Left ventricle myocardium superior (tissue), 1 donor: ENCODE measurements around the gene CLEC16A. TPM values are rescaled to one million over a fixed set of nuclear protein-coding genes. Genes with fewer than 3 reads are reported as not detected.

Experiments
- ATAC-seq: fragments of 200-7000 bp; cut with Tn5 transposase; one replicate; pipeline ENCODE4 v1.9.1; 2020; ENCODE audit warnings: mild to moderate bottlenecking, moderate library complexity
- DNase-seq: peaks from one replicate; pipeline ENCODE4 v3.0.0-alpha.2; 2020
- intact Hi-C: fragments of 100-400 bp; cut with micrococcal nuclease; formaldehyde crosslinking; loops from one replicate; pipeline ENCODE4 v1.11.0; 2022
- total RNA-seq: library from RNA; stranded (reverse); fragmentation: NEBNext Ultra II Directional; extraction: Animal tissue kit (Norgen Biotek cat#: 25700); gene quantifications from one replicate; pipeline ENCODE4 v1.2.1, GENCODE V29; 2021
- donor health status: DM: no; HTN: yes; CAD: no; lungs with severe emphysema.

The CLEC16A gene
- total RNA-seq, 1 donor from 2014 or later = 20.6 TPM

DNA sequence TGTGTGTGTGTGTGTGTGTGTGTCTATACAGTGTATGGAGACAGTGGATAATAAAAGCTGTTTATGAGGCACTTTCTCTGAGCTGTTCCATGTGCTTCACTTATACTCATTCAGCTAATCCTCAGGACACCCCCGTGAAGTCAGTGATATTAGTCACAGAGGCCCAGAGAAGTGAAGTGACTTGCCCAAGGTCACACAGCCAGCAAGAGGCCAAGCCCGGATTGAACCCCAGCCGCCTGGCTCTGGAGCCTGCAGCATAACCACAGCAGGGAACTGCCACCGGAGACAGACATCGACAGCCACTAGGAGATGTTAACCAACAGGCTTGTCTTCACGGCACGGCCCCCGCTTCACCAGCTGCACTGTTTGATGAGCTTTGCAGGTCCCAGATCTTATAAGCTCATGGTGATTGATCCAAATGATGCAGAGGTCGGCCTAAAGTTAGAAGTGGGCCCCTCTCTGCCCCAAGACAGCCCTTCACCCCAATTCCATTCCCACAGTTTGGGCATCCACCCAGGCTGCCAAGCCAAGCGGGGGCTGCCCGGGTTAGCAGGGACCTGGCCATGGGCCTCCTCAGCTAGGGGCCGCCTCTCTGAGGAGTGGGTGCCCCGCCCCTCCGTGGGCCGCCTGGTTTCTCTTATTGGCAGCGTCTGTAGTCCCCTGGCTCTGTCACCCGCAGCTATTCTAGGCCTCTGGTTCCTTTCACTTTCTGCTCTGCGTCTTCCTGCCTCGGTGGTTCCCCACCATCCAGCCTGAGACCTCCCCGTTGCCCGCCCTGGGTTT lies 280.7 kb downstream of the CLEC16A start:
- intact Hi-C loops = no loop called here
- ATAC-seq (peak; percentile 42), DNase-seq (peak; percentile 58)

DNA sequence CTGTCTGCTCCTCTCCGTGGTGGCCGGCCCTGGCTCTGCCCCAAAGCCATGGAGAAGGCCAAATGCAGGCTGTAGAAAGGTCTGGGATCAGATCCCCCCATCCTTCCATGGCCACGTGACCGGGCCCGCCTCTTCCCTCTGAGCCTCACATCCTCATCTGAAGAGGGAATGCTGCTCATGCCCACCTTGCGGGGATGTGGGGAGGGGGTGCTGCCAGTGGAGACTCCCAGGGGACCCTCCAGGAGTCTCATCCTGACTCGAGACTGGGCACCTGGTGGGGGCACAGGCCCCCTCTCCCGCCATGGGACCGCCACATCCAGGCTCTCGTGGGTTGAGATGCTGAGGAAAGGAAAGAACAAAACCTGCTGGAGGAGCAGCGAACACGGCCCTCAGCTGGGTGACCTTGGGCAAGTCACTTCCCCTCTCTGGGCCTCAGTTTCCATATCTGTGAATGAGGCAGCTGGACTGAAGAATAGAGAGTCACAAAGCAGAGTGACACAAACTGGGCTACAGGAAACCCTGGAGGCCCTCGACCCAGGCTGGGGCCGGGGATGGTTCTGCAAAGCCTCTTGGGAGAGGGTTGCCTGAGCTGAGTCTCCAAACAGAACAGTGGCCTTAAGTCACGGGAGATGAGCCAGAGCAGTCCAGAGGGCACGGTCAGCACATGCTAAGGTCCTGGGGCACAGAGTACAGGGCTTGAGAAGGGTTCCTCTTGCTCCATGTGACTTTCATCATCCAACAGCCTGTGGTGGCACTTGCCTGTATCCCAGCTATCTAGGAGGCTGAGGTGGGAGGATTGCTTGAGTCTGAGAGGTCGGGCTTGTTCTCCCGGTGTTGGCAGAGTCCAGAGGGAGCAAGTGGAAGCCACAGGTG lies 281.5 kb downstream of the CLEC16A start:
- DNase-seq = no peak
- intact Hi-C loops = no loop called here
- ATAC-seq = no peak

DNA sequence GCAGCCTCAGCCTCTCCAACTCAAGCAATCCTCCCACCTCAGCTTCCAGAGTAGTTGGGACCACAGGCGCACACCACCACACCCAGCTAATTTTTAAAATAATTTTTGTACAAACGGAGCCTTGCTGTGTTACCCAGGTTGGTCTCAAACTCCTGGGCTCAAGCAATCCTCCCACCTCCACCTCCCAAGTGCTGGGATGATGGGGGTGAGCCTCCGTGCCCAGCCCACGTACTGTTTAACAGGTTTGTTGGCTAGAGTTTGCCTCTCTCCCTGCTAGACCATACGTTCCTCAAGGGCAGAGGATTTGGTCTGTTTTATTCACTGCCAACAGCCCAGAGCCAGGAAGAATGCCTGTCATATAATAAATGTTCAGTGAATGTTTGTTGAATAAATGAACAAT lies 285.1 kb downstream of the CLEC16A start:
- ATAC-seq (no peak), DNase-seq (no peak)
- intact Hi-C loops = no loop called here

DNA sequence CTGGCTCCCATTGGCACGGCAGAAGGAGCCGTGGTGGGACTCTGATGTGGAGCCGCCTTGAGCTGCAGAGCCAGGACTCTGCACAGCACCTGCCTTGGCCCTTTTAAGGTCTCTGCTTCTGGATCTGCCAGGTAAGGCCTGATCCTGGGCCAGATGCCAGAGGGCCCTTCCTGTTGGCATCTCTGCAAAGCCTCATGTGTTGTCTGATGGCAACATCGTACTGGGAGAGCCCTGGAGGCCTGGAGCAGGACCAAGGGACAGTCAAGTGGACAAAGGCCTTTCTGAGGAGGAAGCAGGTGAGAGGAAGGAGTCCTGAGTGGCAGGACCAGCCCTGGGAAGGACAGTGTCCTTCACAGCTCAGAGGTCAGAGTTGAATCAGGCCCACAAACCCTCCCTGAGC lies 285.5 kb downstream of the CLEC16A start:
- intact Hi-C loops = no loop called here
- no peak for DNase-seq

DNA sequence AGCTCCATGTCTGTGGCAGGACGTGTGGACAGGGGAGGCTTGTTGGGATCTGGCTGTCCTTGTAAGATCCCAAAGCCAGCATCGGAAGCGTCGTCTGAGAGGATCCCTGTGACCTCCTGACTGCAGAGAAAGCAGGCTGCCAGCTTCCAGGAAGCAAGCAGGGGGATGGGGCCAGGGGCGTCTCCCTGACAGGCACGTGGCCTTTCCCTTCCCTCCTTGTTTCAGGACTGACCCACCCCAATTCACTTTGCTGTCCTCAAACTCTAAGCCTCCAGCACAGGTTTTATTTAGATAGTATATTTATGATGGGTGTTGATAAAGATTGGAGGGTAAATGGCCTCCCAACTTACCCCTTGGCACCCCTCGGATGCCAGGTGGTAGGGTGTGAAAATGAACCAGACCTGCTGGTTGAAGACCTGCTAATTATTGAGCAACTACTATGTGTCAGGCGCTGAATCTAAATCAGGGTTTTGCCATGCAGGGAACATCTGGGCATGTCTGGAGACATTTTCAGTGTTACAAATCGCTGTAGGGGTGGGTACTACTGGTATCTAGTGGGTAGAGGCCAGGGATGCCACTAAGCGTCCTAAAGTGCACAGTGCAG lies 287.1 kb downstream of the CLEC16A start:
- intact Hi-C loops = no loop called here
- ATAC-seq (no peak), DNase-seq (no peak)

More for the DNA sequence above, 285.5 kb downstream of the CLEC16A start:
- peak; percentile 7 for ATAC-seq

Other genes starting within 250 kb of the CLEC16A start
- not detected for gene TEKT5, start 249.6 kb upstream of the CLEC16A start, total RNA-seq
- gene NUBP1, start 200.7 kb upstream of the CLEC16A start, total RNA-seq = 45.9 TPM
- 0.47 TPM for gene TVP23A, start 125.8 kb upstream of the CLEC16A start, total RNA-seq
- gene CIITA, start 67.4 kb upstream of the CLEC16A start, total RNA-seq = 12.2 TPM
- gene DEXI, start 2.1 kb upstream of the CLEC16A start, total RNA-seq = 124 TPM